ENCODE data around the gene DLGAP4.

Gene DLGAP4

DNA sequence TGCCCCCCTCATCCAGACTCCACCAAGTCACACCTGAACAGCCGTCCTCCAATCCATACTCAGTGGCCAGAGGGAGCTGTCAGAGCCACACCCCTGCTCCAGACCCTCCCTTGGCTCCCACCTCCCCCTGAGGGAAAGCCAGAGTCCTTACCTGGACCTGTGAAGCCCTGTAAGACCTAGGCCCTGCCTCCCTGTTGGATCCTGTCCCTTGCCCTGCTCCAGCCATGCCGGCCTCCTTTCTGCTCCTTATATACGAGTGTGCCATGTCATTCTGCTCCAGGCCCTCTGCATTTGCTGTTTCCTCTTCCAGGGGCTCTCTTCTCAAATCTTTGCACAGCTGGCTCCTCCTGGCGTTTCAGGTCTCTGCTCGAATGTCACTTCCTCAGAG is 134.9 kb downstream of the DLGAP4 start:
- peaks cover 43 to 54% of the 10 kb centered on the region in 2 experiments for H3K27me3 ChIP-seq (ENCODE audit: control insufficient read depth in 1 of 2, insufficient read depth in 1 of 2, low read length in 2 of 2)
- H2AFZ ChIP-seq (ENCODE audit: low read depth, low read length) = no peak overlapping the region
- 54% methylated on average over 5 of the region's 5 CpGs for WGBS
- H3K23ac ChIP-seq (ENCODE audit: low read length in 2 of 2) = no peak overlapping the region
- H4K8ac ChIP-seq (ENCODE audit: low read length) = no peak overlapping the region
- no peak overlapping the region for H3K9ac ChIP-seq (ENCODE audit: low read length)
- DNase-seq = no peak
- no peak overlapping the region for H2BK12ac ChIP-seq (ENCODE audit: low read length in 2 of 2)
- no peak overlapping the region for H3K18ac ChIP-seq (ENCODE audit: low read depth in 1 of 2, low read length in 2 of 2)
- H4K91ac ChIP-seq (ENCODE audit: low read length) = peak overlapping the region; percentile 27
- no peak overlapping the region for H3K14ac ChIP-seq (ENCODE audit: low read length in 2 of 2)
- H3K79me1 ChIP-seq (replicated peaks; ENCODE audit: low read length, poor library complexity, severe bottlenecking) = no peaks in the 10 kb centered on the region
- H3K36me3 ChIP-seq (ENCODE audit: control insufficient read depth in 1 of 2, insufficient read depth in 2 of 2, low read depth in 1 of 2, low read length in 2 of 2) = no peaks in the 10 kb centered on the region
- no peak overlapping the region for H3K4me3 ChIP-seq (ENCODE audit: insufficient read depth in 1 of 2, low read depth in 1 of 2, low read length in 2 of 2)
- no peak overlapping the region for H2AK5ac ChIP-seq (ENCODE audit: low read length, severe bottlenecking)
- no peak overlapping the region for H2BK15ac ChIP-seq (ENCODE audit: low read depth, poor library complexity, severe bottlenecking)
- H3K4me2 ChIP-seq (ENCODE audit: low read length, poor library complexity, severe bottlenecking) = no peak overlapping the region
- no peak overlapping the region for H3K27ac ChIP-seq (ENCODE audit: low read length, poor library complexity, severe bottlenecking)
- H3K4ac ChIP-seq (ENCODE audit: low read depth in 1 of 2, low read length in 2 of 2) = no peak overlapping the region
- peaks cover 3% of the 10 kb centered on the region for H3K4me1 ChIP-seq (ENCODE audit: control insufficient read depth, insufficient read depth, low read depth, low read length)
- H2BK5ac ChIP-seq (ENCODE audit: low read depth, low read length, poor library complexity, severe bottlenecking) = no peak overlapping the region
- H2BK120ac ChIP-seq (ENCODE audit: low read depth, low read length) = no peak overlapping the region
- H3K9me3 ChIP-seq (ENCODE audit: control insufficient read depth, low read length) = no peaks in the 10 kb centered on the region

DNA sequence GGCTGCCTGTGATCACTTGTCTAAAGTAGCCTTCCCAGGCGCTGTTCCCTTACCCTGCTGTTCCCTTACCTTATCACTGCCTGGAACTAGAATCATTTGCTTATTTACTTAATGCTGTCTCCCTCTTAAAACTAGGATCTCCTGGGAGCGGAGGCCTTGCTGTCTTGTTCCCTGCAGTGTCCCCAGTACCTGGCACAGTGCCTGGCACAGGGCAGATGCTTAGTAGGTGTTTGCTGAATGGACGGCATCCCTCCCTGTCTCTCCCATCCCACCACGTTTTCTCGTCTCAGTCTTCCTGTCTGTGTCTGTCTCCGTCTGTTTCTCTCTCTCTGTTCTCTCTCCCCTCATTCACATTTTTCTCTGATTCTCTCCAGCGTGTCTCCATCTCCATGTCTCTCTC is 135.3 kb downstream of the DLGAP4 start:
- Histone ChIP-seq H2BK5ac (ENCODE audit: low read depth, low read length, poor library complexity, severe bottlenecking) (no peak overlapping the region), H3K4me2 (ENCODE audit: low read length, poor library complexity, severe bottlenecking) (no peak overlapping the region), H3K36me3 (ENCODE audit: control insufficient read depth in 1 of 2, insufficient read depth in 2 of 2, low read depth in 1 of 2, low read length in 2 of 2) (no peaks in the 10 kb centered on the region), H2BK120ac (ENCODE audit: low read depth, low read length) (no peak overlapping the region), H2BK12ac (ENCODE audit: low read length in 2 of 2) (no peak overlapping the region), H2BK15ac (ENCODE audit: low read depth, poor library complexity, severe bottlenecking) (no peak overlapping the region), H2AK5ac (ENCODE audit: low read length, severe bottlenecking) (no peak overlapping the region), H3K9ac (ENCODE audit: low read length) (no peak overlapping the region), H3K9me3 (ENCODE audit: control insufficient read depth, low read length) (no peaks in the 10 kb centered on the region), H3K4me3 (ENCODE audit: insufficient read depth in 1 of 2, low read depth in 1 of 2, low read length in 2 of 2) (no peak overlapping the region), H3K18ac (ENCODE audit: low read depth in 1 of 2, low read length in 2 of 2) (no peak overlapping the region), H4K8ac (ENCODE audit: low read length) (no peak overlapping the region), H3K23ac (ENCODE audit: low read length in 2 of 2) (no peak overlapping the region), H3K27ac (ENCODE audit: low read length, poor library complexity, severe bottlenecking) (no peak overlapping the region), H4K91ac (ENCODE audit: low read length) (no peak overlapping the region), H2AFZ (ENCODE audit: low read depth, low read length) (no peak overlapping the region), H3K4ac (ENCODE audit: low read depth in 1 of 2, low read length in 2 of 2) (no peak overlapping the region), H3K27me3 (ENCODE audit: control insufficient read depth in 1 of 2, insufficient read depth in 1 of 2, low read length in 2 of 2) (peaks cover 41 to 53% of the 10 kb centered on the region in 2 experiments), H3K4me1 (ENCODE audit: control insufficient read depth, insufficient read depth, low read depth, low read length) (no peaks in the 10 kb centered on the region), H3K79me1 (replicated peaks; ENCODE audit: low read length, poor library complexity, severe bottlenecking) (no peaks in the 10 kb centered on the region), H3K14ac (ENCODE audit: low read length in 2 of 2) (no peak overlapping the region)
- DNase-seq = no peak
- WGBS = 60% methylated on average over 7 of the region's 7 CpGs

DNA sequence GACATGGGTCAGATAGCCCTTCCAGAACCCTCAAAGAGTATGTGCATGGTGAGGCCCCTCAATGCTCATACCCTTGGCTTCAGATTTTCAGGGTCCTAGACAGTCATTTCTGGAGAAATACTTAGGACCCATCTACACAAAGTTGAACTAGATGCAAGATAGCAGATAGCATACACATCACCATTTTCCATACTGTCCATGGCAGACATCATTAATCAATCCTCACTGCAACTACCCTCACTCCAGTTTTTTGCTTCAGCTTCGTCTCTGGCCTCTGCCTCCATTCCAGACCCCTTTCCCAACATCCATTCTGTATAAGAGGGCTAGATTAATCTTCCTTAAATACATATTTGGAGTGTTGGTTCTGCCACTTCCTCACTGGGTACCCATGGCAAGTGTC is 139.7 kb downstream of the DLGAP4 start:
- Histone ChIP-seq H3K4me2 (ENCODE audit: low read length, poor library complexity, severe bottlenecking) (no peak overlapping the region), H3K4me3 (ENCODE audit: insufficient read depth in 1 of 2, low read depth in 1 of 2, low read length in 2 of 2) (no peak overlapping the region), H3K27me3 (ENCODE audit: control insufficient read depth in 1 of 2, insufficient read depth in 1 of 2, low read length in 2 of 2) (peaks cover 31 to 51% of the 10 kb centered on the region in 2 experiments)

DNA sequence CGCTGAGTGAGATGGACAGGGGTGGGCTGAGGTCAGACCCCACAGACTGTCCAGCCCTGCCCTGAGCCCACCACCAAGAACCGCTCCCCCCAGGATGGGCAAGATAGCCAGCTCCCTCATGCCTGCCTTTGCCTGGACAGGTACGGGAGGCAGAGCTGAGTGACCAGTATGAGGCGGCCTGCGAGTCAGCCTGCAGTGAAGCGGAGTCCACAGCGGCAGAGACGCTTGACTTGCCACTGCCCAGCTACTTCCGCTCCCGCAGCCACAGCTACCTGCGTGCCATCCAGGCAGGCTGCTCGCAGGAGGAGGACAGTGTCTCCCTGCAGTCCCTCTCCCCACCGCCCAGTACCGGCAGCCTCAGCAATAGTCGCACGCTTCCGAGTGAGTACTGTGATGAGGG is 140.4 kb downstream of the DLGAP4 start:
- no peak overlapping the region for H2AK5ac ChIP-seq (ENCODE audit: low read length, severe bottlenecking)

More for the DNA sequence above, 139.7 kb downstream of the DLGAP4 start:
- 80% methylated on average over 1 of the region's 1 CpG for WGBS
- no peak overlapping the region for H2AFZ ChIP-seq (ENCODE audit: low read depth, low read length)
- H3K4ac ChIP-seq (ENCODE audit: low read depth in 1 of 2, low read length in 2 of 2) = no peak overlapping the region
- no peaks in the 10 kb centered on the region for H3K4me1 ChIP-seq (ENCODE audit: control insufficient read depth, insufficient read depth, low read depth, low read length)
- H3K23ac ChIP-seq (ENCODE audit: low read length in 2 of 2) = no peak overlapping the region
- no peak overlapping the region for H3K14ac ChIP-seq (ENCODE audit: low read length in 2 of 2)
- no peak overlapping the region for H2BK5ac ChIP-seq (ENCODE audit: low read depth, low read length, poor library complexity, severe bottlenecking)
- H2BK120ac ChIP-seq (ENCODE audit: low read depth, low read length) = no peak overlapping the region
- no peaks in the 10 kb centered on the region for H3K79me1 ChIP-seq (replicated peaks; ENCODE audit: low read length, poor library complexity, severe bottlenecking)
- H3K9ac ChIP-seq (ENCODE audit: low read length) = no peak overlapping the region
- no peak overlapping the region for H2BK12ac ChIP-seq (ENCODE audit: low read length in 2 of 2)
- no peak overlapping the region for H2BK15ac ChIP-seq (ENCODE audit: low read depth, poor library complexity, severe bottlenecking)
- no peaks in the 10 kb centered on the region for H3K9me3 ChIP-seq (ENCODE audit: control insufficient read depth, low read length)
- H4K91ac ChIP-seq (ENCODE audit: low read length) = no peak overlapping the region
- H3K27ac ChIP-seq (ENCODE audit: low read length, poor library complexity, severe bottlenecking) = no peak overlapping the region
- no peak overlapping the region for H2AK5ac ChIP-seq (ENCODE audit: low read length, severe bottlenecking)
- H4K8ac ChIP-seq (ENCODE audit: low read length) = no peak overlapping the region
- H3K36me3 ChIP-seq (ENCODE audit: control insufficient read depth in 1 of 2, insufficient read depth in 2 of 2, low read depth in 1 of 2, low read length in 2 of 2) = no peaks in the 10 kb centered on the region
- no peak for DNase-seq
- no peak overlapping the region for H3K18ac ChIP-seq (ENCODE audit: low read depth in 1 of 2, low read length in 2 of 2)

More for the DNA sequence above, 140.4 kb downstream of the DLGAP4 start:
- Histone ChIP-seq H3K79me1 (replicated peaks; ENCODE audit: low read length, poor library complexity, severe bottlenecking) (no peaks in the 10 kb centered on the region), H3K9ac (ENCODE audit: low read length) (no peak overlapping the region), H3K4me1 (ENCODE audit: control insufficient read depth, insufficient read depth, low read depth, low read length) (no peaks in the 10 kb centered on the region), H3K4me2 (ENCODE audit: low read length, poor library complexity, severe bottlenecking) (no peak overlapping the region), H3K36me3 (ENCODE audit: control insufficient read depth in 1 of 2, insufficient read depth in 2 of 2, low read depth in 1 of 2, low read length in 2 of 2) (no peaks in the 10 kb centered on the region), H3K14ac (ENCODE audit: low read length in 2 of 2) (no peak overlapping the region), H2BK12ac (ENCODE audit: low read length in 2 of 2) (no peak overlapping the region), H2BK15ac (ENCODE audit: low read depth, poor library complexity, severe bottlenecking) (no peak overlapping the region), H4K91ac (ENCODE audit: low read length) (peak overlapping the region; percentile 47), H2AFZ (ENCODE audit: low read depth, low read length) (no peak overlapping the region), H3K27me3 (ENCODE audit: control insufficient read depth in 1 of 2, insufficient read depth in 1 of 2, low read length in 2 of 2) (peaks cover 25 to 47% of the 10 kb centered on the region in 2 experiments), H3K27ac (ENCODE audit: low read length, poor library complexity, severe bottlenecking) (no peak overlapping the region), H3K4me3 (ENCODE audit: insufficient read depth in 1 of 2, low read depth in 1 of 2, low read length in 2 of 2) (no peak overlapping the region), H3K18ac (ENCODE audit: low read depth in 1 of 2, low read length in 2 of 2) (no peak overlapping the region), H3K4ac (ENCODE audit: low read depth in 1 of 2, low read length in 2 of 2) (no peak overlapping the region), H4K8ac (ENCODE audit: low read length) (no peak overlapping the region), H3K23ac (ENCODE audit: low read length in 2 of 2) (no peak overlapping the region), H2BK5ac (ENCODE audit: low read depth, low read length, poor library complexity, severe bottlenecking) (no peak overlapping the region), H3K9me3 (ENCODE audit: control insufficient read depth, low read length) (no peaks in the 10 kb centered on the region), H2BK120ac (ENCODE audit: low read depth, low read length) (no peak overlapping the region)
- no peak for DNase-seq
- WGBS = 92% methylated on average over 17 of the region's 17 CpGs
